ENCODE results near the gene LRRC3.
"Not testable (repeated sequence)": the region's sequence is repeated elsewhere in the genome, so short reads cannot be mapped to it uniquely, and the experiment has no call there.

The LRRC3 gene

DNA sequence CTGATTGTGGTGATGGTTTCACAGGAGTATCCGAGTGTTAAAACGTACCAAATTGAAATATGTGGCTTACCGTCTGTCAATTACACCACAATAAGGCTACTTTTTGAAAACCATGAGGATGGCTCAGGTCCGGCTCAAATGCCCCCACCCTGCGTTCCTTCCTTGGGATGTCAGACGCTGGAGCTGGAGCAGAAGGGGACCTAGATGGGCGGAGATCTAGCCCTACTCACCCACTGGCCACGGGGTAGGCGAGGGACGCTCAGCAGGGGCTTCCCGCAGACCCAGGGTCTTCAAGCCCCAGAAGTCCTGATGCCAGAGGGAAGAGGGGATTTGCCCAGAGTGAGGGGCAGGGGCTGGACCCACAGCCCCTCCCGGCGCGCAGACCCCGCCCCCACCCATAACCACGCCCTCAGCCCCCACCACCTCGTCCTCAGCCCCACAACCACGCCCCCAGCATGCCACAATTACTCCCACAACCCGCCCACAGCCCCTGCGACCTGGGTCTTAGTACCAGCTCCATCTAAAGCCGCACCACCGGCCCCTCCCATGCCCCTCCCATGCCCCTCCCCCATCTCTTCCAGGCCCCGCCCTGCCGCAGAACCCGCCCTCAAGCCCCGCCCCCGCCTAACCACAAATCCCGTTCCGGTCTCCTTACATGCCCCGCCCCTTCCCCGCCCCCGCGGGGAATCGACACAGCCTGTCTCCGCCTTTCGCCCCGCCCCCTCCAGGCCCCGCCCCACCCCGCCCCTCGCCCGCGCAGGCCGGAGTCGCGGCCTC, at the start of gene LRRC3:
Gene LRRC3, plus strand, starts transcription at position 764 of the 777 bp plus-strand sequence. CDS start 1,135 bp downstream, outside the sequence.
- peak; percentile 94 for DNase-seq

- no peak for DNase-seq
Observed at GRCh38 chr21:44405948-44406872, 49.1 kb upstream of the LRRC3 start.

DNA sequence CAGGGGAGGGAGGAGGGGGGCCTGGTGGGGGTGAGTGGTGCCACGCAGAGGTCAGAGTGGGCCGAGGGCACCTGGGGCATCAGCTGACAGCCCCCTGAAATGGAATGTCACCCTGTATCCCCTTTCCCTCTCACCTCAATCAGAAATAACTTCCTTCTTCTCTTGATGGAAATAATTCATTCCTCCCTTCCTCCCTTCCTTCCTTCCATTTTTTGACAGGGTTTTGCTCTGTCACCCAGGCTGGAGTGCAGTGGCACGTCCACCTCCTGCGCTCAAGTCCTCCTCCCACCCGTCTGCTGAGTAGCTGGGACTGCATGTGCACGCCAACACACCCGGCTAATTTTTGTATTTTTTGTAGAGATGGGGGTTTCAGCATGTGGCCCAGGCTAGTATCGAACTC, 48.4 kb upstream of the LRRC3 start:
- DNase-seq: no peak

DNA sequence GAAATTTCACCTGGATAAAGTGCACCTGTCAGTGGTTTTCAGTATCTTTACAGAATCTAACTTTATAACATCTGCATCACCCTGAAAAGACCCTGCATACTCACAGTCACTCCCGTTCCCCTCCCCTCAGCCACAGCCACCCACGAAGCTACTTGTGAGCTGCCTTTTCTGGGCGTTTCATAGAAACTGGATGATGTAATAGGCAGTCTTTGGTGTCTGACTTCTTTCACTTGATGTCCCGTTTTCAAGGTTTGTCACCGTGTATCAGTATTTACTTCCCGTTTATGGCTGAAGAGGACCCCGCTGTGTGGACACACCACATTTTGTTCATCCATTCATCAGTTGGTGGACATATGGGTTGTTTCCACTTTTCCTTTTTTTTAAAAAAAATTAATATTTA, 47.8 kb upstream of the LRRC3 start:
- no peak for DNase-seq

GRCh38 chr21:44408226-44408625, 47.1 kb upstream of the LRRC3 start:
- no peak for DNase-seq

DNA sequence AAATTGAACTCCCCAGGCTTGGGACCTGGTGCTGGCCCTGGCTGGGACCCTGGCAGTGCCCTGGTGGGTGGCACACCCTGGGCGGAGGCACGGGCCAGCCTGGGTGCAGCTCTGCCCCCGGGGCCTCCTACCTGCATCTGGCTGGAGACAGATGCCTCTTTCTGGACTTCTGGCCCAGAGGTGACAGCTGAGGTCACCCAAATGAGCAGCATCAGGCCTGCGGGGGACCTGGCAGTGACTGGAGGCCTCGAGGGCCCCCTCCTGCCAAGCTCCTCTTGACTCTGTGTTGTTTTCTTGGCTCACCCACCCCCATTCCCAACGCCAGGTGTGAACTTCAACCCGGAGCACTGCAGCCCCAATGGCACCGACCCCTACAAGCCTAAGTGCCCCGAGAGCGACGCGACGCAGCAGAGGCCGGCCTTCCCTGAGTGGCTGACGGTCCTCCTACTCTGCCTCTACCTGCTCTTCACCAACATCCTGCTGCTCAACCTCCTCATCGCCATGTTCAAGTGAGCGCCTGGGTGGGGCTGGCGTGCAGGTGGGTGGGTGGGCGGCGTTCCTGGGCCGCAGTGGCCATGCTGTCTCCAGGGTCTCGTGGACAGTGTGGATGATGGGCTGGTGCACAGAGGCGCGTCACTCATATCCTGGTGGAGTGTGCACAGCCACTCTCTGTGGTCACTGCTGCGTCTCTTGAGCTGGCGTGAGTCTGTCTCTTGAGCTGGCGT, 41.6 kb upstream of the LRRC3 start:
- DNase-seq: no peak

GRCh38 chr21:44414291-44415072, 40.8 kb upstream of the LRRC3 start:
- no peak for DNase-seq

DNA sequence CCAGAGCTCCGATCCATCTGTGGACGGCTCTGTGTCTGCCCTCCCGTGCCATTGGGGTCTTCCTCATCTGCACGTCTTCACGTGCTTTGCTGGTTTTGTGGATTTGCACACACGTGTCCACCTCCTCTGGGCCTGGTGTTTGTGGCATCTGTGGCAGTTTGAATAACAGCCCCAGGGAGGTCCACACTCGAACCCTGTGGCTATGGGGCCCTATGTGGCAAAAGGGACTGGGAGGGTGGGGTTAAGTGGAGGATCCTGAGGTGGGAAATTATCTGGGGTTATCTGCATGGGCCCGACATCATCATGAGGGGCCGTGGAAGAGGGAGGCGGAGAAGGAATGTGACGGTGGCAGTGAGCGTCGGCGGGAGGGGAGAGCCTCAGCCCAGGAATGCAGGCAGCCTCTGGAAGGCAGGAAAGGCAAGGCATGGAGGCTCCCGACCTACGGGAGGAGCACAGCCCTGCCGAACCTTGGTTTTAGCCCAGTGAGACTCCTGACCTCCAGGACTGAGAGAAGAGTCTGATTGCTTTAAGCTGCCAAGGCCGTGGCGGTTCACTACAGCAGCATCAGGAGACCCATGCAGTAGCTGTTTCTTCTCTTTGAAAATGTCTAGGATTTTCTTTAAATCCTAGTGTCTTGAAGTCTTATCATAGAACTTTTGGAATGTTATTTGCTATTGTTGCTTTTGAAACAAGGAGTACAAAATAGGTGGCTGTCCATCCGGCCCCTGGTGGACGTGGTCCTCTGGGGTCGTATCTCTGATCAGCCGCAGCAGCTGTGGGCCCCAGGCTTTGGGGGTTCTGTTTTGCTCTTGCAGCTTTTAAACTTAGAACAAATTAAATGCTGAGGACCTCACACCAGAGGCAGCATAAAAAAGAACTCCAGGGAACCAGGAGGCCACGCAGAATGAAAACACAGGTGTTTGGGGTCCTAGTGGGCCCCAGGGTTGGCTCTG, 40.0 kb upstream of the LRRC3 start:
- DNase-seq: no peak

- DNase-seq: no peak
Observed at GRCh38 chr21:44416193-44416592, 39.1 kb upstream of the LRRC3 start.

- not testable (repeated sequence) for DNase-seq
Observed at GRCh38 chr21:44417621-44418107, 37.6 kb upstream of the LRRC3 start.

- DNase-seq: no peak
Observed at GRCh38 chr21:44418108-44418875, 37.0 kb upstream of the LRRC3 start.

- no peak for DNase-seq
Observed at GRCh38 chr21:44418876-44419230, 36.5 kb upstream of the LRRC3 start.

DNA sequence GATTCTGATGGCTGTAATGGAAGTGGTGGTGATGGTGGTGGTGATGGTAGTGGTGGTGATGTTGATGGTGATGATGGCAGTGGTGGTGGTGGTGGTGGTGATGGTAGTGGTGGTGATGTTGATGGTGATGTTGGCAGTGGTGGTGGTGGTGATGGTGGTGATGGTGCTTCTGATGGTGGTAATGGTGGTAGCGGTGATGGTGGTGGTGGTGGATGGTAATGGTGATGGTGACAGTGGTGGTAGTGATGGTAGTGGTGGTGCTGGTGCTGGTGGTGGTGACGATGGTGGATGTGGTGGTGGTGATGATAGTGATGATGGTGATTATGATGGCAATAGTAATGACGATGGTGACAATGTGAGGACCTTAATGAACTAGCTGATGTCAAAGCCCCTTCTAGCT, 35.6 kb upstream of the LRRC3 start:
- no peak for DNase-seq

DNA sequence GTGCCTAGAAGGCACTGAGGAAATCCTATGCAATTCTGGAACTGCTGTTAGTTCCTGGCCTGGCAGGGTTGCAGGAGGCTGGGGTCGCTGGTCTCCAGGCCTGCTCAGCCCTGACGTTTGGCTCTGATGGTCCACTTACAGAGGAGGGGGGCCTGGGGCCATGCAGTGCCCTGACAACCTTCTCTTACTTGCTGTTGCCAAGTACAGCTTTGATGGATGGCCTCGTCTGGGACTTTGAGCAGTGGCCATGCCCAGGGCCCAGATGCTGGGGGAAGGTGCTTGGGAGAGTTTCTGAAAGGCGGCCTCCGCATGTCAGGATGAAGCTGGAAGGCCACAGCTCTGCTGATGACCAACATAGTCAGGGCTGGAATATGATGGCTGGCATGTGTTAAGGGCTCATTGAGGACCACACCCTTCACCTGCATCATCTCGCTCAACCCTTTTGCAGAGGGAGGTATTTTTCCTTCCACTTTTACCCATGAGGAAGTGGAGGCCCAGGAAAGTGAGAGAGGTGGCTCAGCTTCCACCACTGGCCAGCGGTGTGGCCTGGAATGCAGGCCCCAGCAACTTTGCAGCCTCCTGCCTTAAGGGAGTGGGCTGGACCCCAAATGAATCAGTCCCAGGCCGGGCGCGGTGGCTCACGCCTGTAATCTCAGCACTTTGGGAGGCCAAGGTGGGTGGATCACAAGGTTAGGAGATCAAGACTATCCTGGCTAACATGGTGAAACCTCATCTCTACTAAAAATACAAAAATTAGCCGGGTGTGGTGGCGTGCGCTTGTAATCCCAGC, 34.7 kb upstream of the LRRC3 start:
- no peak for DNase-seq

- DNase-seq: no peak
Observed at GRCh38 chr21:44421901-44422840, 33.1 kb upstream of the LRRC3 start.

- DNase-seq: no peak
Observed at GRCh38 chr21:44423312-44423821, 31.9 kb upstream of the LRRC3 start.

GRCh38 chr21:44423941-44424607, 31.2 kb upstream of the LRRC3 start:
- DNase-seq: no peak

All from hematopoietic multipotent progenitor cell treated with erythropoietin and hydrocortisone succinate and interleukin-3 and kit ligand, for 6 days (in vitro differentiated cells).